Activated CD8-positive, alpha-beta memory T cell treated with anti-CD3 and anti-CD28 coated beads, Interleukin-2, amount 50 U/mL, for 48 hours (primary cell): Measurements from ENCODE around the gene SNX4.

Experiments
- DNase-seq: peaks from one replicate; pipeline ENCODE4 v3.0.0-alpha.2; 2020

Gene SNX4

DNA sequence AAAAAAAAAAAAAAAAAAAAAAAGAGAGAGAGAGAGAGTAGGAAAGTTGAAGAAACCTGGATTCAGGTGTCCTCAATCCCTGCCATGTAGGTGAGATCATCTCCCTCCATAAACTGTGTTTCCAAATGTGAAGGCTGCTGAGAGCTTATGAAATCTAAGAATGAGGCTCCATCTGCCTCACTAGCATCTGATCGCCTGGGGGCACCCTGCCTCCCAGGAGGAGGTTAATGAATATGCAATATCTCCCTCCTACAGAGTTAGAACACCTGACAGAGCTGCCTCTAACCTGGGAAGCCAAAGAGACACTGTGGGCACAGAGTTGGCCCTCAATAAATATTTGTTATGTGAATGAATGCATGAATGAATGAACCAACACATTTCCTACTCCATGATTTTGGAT is 121.0 kb downstream of the SNX4 start:
- no peak for DNase-seq
